HG02588 (cell line): Measurements from ENCODE around the gene ACE2.
"Not testable (repeated sequence)": the region's sequence is repeated elsewhere in the genome, so short reads cannot be mapped to it uniquely, and the experiment has no call there.

Source experiments
- ATAC-seq: cut with Tn5 transposase; IDR thresholded peaks from one replicate; pipeline ENCODE4 v1.9.1; 2021; ENCODE audit warnings: mild to moderate bottlenecking, moderate library complexity; ENCODE audit not compliant: unreplicated experiment

The ACE2 gene

DNA sequence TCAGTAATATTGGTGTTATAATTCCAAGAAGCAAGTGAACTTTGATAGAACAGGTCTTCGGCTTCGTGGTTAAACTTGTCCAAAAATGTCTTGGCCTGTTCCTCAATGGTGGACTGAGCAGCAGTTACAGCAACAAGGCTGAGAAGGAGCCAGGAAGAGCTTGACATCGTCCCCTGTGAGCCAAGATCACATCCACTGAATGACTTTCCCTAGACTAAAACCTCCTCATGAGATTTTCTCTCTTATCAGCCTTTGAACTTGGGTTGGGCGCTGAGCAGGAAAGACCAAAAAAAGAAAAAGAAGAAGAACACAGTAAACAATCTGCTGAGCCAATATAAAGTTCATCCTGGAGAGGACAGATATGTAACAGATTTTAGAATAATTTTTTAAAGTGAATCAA, at the start of gene ACE2:
ACE2 (minus strand) TSS at position 216 of the 400 bp plus-strand sequence; CDS start at position 167, 49 bp downstream.
- no peak for ATAC-seq

DNA sequence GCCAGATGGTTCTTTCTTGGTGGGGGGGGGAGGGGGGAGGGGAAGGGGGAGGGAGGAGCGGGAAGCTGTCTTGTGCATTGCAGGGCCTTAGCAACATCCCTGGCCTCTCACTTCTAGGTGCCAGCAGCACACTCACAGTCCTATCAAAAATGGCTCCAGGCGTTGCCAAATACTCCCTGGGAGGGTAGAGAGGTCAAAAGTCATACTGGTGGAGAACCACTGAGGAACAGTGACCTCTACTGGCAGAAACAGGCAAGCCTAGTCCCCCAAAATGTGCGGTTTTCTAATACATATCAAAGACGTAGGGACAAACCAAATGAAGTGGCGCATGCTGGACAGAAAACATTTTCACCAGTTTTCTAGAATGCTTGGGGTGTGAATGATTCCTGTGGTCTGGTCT, 46.8 kb upstream of the ACE2 start:
- not testable (repeated sequence) for ATAC-seq

DNA sequence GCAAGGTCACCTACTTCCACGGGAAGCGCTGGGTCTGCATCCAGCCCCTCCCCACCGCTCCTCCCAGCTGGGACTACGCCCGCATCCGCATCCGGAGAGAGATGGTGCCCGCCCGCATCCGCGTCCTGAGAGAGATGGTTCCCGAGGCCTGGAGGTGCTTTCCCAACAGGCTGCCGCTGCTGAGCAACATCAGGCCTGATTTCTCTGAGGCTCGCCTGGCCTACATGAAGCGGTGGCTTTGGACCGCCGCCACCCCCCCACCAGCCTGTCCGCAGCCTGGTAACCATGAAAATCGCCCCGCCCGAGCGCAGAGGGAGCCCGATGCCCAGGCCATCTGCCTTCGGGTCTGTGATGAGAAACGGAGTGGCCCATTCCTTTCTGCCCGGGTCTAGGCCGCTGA, 45.8 kb upstream of the ACE2 start:
- ATAC-seq = no peak

DNA sequence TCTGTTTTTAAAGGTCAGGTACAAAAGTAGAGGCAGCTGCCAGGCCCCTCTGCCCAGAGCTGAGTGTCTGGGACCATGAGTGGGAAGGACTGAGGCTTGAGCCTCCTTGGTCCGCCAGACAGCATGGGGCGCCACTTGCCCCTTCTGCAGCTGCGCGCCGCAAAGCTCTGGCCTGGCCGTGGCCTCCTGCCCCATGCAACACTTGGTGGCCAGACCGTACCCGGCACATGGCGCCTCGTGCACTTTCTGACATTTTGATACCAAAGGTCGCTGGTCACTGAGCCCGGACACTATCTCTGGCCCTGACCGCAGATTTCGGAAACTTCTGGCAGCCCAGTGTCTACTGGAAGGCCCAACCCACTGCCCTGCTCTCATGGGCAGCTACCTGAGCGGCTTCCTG, 45.3 kb upstream of the ACE2 start:
- no peak for ATAC-seq

DNA sequence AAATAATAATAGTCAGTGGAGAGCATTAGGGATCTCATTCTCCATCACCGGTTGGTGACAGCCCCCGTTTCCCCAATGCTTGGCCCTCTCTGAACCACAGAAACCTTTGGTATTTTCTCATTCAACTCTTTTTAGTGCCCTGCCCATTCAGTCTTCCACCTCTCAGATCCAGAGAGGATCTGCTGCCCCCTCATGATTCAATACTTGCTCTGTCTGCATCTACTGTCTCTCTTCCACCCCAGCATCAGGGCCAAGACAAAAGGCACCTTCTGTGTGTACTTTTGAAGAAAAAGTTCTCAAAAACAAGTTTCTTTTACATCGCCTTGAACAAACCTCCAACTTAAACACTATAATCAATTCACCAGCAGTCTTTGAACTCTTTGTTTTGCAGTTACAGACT, 44.5 kb upstream of the ACE2 start:
- ATAC-seq = no peak

DNA sequence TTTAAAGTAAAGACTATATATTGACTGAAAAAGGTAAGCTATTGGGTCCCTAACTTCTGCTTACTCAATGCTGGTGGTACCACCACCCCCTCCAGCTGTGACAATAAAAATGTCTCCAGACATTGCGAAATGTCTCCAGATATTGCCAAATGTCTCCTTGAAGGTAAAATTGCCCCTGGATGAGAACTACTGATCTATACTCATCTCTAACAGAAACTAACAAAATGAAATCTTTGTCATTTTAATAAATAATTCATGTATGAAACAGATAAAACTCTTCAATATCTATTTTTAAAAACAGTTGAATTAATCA, 43.8 kb upstream of the ACE2 start:
- ATAC-seq = no peak

DNA sequence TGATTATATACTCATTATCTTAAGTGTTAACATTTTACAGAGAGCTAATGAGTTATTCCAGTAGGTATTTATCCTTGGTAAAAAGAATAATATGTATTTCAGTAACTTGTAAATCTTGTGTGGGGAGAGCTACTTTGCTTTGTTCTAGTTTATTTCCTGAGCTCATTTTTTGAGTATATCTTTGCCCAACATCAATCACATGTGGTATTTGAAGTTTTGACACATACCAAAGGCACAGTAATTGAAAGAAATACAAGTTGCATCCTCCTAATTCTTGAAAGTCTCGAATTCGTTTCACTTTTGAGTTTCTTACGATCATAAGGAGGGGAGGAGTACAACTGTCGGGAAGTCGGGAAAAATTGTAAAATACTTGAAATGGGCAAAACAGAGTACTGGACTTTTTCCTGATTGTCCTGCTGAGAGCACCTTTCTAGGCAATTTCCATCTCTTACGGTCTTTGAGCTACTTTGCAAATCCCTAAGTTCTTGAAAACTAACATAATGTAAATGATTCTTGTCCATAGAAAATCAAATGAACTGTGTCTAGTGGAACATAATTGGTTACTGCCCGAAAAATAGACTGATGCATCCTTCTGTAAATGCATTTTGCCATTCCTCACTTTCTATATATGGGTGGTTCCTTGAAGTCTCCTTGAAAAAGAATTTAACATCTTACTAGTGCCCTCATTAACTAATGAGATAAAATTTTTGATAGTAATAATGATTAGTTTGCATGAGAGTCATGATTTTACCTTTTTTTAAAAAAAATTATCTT, 43.2 kb upstream of the ACE2 start:
- ATAC-seq = no peak

DNA sequence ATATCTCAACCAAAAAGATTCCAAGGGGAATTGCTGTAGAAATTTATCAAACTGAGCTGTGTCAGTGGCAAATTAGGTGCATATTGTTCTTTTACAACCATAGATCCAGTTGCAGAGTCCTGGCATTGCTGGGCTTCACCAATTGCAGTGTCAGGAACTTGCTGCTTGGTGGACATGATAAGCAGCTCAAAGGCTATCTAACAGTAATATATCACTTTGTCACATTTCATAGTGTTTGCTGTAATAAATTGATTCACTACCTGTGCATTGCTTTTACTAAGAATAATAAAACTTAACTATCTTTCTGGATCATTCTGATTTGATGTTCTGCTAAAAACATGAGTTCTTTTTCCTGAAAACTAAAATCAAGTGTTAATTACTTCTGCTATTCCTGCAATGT, 30.9 kb upstream of the ACE2 start:
- no peak for ATAC-seq

DNA sequence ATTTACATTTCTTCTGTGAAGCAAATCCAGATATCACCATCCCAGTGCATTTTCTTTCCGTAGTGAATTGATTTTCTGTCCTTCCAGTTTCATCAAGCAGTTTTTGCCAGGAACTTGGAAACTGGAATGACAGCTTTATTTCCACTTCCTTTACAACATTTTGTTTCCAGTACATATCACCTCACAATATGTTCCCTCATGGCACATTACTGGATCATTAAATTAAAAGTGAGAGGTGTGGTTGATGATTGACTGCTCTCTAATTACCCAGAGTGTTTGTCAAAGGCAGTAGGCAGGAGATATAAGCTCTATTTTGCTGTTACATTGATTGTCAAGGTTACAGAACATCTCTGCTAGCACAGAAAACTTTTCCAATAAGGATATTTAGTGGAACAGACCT, 22.3 kb upstream of the ACE2 start:
- no peak for ATAC-seq

DNA sequence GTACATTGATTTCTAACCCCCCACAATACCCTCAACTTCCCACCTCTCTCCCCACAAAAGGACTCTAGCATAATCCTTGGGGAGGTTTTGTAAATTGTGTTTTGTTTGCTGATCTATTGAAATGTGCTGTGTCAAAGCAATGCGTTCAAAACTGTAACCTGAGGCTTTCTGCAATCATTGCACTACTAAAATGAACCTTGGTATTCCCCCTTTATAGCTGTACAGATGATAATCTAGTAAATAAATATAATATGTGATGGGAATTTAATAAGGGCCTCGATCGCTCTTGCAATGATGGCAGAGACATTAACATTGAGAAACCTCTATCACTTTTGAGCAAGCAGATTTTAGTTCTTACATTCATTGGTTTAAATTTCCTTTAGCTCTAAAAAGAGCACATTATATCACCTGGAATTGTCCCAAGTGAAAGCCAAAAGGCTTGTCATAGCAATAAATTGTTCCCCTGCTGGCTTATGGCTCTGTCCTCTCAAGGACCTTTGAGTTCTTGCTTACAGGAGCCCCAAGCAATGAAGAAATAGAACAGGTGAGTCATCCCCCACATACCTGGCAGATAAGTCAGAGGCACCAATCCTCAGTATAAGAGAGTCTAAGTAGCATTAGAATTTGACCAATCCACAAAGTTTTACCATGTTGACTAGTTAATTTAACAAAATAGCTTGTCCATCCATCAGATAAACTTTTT, 18.4 kb upstream of the ACE2 start:
- ATAC-seq = no peak

DNA sequence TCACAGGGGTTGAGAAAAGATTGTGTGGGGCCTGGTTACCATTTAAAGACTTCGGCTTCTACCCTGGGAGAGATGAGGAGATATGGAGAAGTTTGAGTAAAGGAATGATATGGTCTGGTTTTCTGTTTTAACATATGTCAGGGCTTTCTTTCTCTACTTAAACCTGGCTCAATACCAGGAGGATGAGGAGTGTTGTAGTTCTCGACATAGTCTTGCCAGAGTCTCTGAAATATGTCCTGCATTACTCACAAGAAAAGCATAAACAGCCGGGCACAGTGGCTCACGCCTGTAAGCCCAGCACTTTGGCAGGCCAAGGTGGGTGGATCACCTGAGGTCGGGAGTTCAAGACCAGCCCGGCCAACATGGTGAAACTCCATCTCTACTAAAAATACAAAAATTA, 16.4 kb upstream of the ACE2 start:
- ATAC-seq = no peak

DNA sequence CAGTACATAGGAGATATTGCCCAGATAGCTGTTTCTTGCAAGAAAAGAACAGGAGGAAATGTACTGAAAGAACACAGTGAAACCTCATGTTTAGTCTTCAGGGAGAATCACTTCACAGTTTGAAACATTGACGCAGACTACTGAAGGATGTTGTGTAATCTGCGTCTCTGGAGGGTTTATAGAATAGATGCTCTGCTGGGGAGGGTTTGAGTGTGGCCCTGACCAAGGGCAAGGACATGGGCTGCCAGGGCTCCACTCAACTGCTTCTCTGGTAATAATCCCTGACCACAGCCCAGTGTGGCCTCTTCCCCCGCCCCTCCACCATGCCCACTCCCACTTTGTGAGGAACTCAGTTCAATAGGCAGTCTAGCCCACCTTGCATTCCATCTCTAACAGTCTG, 15.8 kb upstream of the ACE2 start:
- no peak for ATAC-seq

DNA sequence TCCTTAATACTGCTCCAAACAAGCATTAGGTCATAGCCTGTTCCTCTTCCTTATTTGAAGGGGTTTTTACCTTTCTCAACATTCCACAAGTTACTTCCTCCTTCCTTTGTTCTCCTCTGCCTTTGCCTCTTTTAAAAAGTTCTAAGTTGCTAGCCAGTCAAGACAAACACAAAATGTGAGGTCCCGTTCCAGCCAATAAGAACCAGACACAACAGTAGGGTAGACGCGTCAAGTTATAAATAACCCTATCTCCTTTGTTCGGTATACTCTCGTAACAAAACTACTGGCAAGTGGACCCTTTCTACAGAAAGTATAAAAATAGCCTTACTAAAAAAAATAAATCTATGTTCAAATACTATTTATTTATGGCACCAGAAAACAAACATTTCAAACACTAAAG, 6.3 kb upstream of the ACE2 start:
- ATAC-seq = no peak

DNA sequence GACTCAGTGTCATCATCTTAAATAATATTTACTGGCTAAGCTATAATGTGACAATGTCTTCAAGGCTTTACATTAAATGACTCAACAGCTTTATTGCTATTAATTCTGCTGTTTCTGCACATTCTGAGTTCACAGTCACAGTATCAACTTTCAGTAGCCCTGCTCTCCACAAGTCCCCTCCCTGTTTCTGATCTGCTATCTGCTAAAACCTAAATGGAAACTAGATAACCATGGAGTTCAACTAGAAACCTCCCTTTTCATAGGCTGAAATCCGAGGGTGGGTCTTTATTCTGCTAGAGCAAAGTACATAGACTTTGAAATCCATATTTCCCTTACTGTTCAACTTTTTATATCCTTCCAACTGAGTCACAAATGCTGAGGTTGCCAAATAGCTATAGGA, 5.4 kb upstream of the ACE2 start:
- no peak for ATAC-seq

DNA sequence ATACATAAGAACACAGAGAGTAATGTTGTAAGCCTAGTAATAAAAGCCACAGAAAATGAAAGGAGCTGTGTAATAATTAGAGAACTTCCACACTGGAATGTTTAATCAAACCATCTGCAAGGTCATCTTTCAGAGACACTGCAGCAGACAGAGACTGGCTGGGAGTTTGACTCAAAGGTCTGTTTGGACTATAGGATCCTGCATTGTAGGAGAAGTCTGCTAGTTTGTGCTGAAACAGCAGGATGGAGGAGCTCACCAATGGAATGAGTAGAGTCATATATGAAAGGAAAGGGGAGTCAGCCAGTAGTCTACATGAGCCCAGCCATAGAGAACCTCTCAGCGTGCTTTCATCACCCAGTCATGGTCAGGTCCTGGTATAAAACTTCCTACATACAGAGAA, 4.5 kb upstream of the ACE2 start:
- no peak for ATAC-seq

DNA sequence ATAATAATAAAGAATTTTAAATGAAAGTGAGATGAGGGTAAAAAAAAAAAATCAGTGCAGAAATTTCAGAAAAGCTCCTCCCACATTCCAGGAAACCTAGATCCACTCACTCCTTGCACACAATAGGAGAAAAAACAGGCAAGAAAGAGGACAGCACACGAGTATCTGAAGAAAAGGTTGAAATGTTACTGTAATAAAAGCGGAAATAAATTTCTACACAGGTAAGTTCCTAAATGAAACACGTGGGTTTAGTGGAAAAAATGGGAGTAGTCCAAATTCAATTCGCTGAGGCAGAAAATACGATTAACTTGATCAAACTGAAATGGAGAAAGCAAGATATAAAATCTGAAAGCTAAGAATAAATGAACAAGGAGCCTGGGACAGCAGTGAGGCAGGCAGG, 2.0 kb upstream of the ACE2 start:
- ATAC-seq = no peak

DNA sequence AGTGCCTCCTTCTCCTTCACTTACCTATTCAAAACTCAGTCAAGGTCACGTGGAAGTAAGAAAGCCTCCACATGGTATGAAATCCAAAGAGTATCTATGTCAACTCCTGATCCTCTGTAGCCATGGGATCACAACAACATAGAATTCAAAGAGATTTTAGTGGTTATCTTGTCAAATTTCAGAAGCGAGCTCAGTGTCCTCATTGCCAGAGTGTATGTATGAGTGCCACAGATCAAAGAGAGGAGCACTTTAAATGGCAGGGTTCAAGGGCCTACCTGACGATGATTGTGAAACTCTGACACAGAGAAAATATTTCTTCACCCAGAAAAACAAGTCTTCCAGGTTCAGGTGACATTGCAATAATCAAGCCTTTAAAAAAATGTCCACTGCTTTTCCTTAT, 1.2 kb upstream of the ACE2 start:
- ATAC-seq = no peak

DNA sequence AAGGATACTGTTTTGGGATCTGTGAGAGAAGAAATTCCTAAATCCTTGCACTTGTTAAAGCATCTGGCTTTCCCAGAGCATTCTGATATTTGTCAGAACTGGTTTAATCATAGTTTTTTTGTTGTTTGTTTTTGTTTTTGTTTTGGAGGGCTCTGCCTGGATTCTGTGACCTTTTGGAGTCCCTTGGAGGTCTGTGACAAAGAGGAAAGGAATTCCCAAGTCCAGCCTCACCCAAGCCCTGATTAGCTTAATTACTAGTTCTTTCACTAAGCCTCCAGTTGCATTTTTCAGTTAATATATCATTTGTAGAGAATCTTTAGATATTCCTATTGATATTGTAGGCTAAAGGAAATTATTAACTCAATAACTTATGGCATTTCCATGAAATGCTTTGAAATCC, 711 bp downstream of the ACE2 start:
- ATAC-seq = no peak

DNA sequence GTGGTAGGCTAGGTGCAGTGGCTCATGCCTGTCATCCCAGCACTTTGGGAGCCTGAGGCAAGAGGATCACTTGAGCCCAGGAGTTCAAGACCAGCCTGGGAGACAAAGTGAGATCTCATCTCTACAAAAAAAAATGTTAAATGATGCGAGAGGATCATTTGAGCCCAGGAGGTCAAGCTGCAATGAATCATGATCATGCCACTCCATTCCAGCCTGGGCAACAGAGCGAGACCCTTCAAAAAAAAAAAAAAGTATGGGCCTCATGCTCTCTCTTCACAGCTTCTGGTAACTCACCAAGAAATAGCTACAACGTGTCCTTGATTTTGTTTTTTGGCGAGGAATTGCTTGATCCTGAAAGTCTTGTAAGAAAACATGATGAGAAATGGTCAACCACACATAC, 1.3 kb downstream of the ACE2 start:
- no peak for ATAC-seq

DNA sequence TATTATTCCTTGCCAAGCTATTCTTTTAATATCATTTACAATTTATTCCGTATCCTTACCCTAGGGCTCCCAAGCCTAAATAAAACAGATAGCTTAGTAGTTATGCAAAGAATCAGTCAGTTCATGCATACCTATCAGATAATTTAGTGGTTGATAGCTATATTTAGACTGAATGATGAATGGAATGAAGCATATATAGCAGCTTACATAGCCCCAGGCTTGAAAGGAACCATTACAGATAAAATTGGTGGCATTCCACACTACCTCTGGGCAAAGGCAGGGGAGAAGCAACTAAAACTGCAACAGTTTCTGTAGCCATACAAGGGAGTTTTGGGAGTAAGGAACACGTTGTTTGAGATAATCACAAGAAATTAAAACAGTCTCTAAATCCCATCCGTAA, 2.7 kb downstream of the ACE2 start:
- no peak for ATAC-seq

DNA sequence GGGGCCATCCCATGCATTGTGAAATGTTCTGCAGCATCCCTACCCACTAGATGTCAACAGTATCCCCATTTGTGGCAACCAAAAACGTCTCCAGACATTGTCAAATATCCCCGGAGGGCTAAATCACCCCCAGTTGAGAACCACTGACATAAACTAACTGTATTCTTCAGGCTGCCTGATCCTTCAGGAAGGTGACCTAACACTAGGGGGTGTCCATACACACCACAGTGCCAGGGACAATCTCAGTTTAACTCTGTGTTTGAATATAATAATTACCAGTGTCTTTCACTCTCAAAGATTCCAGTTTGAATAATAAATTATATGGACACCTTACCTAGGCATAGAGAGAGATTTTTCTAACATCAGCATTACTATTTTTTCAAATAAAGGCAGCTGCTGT, 6.4 kb downstream of the ACE2 start:
- ATAC-seq = no peak

DNA sequence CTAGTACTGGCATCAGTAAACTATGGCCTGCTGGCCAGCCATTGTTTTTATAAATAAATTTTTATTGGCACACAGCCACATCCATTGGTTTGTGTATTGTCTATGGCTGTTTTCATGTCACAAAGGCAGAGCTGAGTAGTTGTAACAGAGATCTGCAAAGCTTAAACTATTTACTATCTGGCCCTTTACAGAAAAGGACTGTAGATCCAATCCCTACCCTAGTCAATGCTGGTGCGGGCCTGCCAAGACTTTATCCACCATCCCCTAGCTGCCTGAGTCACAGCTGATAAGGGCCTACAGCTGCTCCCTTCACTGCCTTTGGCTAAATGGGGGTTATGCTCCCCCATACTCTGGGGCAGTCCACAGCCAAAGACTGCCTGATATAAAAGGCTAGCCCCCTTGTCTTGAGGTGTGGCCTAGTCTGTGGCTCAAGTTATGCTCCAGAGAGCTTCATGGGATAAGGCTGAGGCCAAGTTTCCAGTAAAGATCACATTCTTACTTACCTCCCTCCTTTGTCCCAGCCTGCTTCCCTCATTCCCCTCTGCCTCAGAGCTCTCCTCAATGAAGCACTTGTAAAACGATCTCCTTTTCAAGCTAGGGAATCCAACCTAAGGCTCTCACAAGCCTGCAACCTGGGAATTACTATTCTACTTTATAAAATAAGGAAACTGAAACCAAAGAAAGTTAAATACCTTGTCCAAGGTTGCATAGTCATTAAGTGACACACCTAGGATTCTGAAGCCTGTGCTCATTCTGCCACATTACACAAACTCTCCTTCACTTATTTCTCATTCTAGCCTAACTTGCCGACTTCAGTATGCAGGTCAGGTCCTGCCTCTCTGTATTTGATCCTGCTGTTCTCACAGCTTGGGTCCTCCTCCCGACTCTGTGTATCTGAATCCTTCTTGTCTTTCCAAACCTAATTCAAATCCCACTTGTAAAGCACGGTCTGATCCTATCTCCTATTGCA, 20.7 kb downstream of the ACE2 start:
- ATAC-seq = no peak
